Measurements from ENCODE around the gene MFAP3. TPM values are rescaled to one million over a fixed set of nuclear protein-coding genes. Genes with fewer than 3 reads are reported as not detected.
A peak's percentile ranks its signal among the peaks of the same experiment; 100 is the strongest.

Gene MFAP3
- total and polyA plus RNA-seq, 10 of the 15 experiments (the other 5 are each of a cell fraction or from before 2014, with no cell fraction given), result 2.5 to 22.9 (median 13.4) TPM

DNA sequence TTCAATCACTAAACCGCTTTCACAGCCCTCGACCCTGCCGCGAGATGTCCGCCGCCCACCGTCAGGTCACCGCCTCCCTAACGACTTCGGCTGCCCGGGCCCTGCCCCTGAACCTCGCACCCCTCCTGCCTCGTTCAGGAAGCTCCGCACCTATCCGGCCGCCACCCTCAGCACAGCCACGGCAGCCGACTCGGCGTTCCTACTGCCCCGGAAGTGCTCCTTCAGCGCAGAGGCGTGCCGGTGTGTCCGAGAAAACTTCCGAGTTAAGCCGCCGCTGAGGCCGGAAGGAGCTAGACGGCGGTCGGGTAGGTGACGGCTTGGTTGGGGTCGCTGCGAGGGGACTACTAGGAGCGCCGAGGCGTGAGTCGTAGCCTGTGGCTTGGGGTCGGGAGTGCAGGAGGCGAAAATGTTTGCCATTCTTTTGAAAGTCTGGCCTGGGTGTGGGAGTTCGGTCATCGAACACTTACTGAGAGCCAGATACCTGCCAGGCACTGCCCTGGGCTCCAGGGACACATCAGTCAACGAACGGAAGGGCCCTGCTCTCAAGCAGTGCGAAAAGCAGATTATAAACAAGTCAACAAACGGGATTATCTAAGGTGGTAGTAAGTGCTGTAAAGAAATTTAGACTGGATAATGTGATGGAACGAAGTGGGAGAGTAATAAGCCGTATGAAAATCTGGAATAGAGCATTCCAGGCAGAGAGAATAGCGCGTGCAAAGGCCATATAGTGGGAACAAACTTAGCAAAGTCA is at the start of gene MFAP3, which contains the start of gene FAM114A2 (continued):
- TF ChIP-seq, protein P1, sequence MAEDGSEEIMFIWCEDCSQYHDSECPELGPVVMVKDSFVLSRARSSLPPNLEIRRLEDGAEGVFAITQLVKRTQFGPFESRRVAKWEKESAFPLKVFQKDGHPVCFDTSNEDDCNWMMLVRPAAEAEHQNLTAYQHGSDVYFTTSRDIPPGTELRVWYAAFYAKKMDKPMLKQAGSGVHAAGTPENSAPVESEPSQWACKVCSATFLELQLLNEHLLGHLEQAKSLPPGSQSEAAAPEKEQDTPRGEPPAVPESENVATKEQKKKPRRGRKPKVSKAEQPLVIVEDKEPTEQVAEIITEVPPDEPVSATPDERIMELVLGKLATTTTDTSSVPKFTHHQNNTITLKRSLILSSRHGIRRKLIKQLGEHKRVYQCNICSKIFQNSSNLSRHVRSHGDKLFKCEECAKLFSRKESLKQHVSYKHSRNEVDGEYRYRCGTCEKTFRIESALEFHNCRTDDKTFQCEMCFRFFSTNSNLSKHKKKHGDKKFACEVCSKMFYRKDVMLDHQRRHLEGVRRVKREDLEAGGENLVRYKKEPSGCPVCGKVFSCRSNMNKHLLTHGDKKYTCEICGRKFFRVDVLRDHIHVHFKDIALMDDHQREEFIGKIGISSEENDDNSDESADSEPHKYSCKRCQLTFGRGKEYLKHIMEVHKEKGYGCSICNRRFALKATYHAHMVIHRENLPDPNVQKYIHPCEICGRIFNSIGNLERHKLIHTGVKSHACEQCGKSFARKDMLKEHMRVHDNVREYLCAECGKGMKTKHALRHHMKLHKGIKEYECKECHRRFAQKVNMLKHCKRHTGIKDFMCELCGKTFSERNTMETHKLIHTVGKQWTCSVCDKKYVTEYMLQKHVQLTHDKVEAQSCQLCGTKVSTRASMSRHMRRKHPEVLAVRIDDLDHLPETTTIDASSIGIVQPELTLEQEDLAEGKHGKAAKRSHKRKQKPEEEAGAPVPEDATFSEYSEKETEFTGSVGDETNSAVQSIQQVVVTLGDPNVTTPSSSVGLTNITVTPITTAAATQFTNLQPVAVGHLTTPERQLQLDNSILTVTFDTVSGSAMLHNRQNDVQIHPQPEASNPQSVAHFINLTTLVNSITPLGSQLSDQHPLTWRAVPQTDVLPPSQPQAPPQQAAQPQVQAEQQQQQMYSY (CRISPR knock-in tag; IDR thresholded peaks at IDR 0.05), result no peak
- TF ChIP-seq MTA3 (IDR thresholded peaks at IDR 0.05; ENCODE audit: borderline replicate concordance, low read length) (peak; percentile 66; the same call in 1 of the 2 replicates), SMAD5 (IDR thresholded peaks at IDR 0.05; ENCODE audit: low read depth) (peak; percentile 85; the same call in 1 of the 2 replicates), POLR2A (IDR thresholded peaks at IDR 0.05; ENCODE audit: low read depth, low read length) (peak; percentile 99), SIX5 (IDR thresholded peaks at IDR 0.05; ENCODE audit: low read depth, low read length, severe bottlenecking) (peak; percentile 58), MXI1 (IDR thresholded peaks at IDR 0.05; ENCODE audit: low read depth, low read length) (peak; percentile 87), MYC (IDR thresholded peaks at IDR 0.05; ENCODE audit: insufficient read depth, insufficient read length, insufficient replicate concordance, low read length, severe bottlenecking) (peak; percentile 8), SRF (IDR thresholded peaks at IDR 0.05; ENCODE audit: low read depth in 2 of 2, low read length in 2 of 2) (0 out of 4 replicates have a peak, but pooled peaks of 1 of the 2 experiments have one; percentile 54), GATAD2B (conservative IDR thresholded peaks at IDR 0.05; ENCODE audit: low read depth) (peak; percentile 86), EED (IDR thresholded peaks at IDR 0.05; ENCODE audit: low read depth) (no peak), TCF7 (IDR thresholded peaks at IDR 0.05; ENCODE audit: borderline replicate concordance) (no peak), CBX5 (IDR thresholded peaks at IDR 0.05; ENCODE audit: low read depth) (no peak), KLF5 (IDR thresholded peaks at IDR 0.05; ENCODE audit: partially characterized antibody) (peak; percentile 86), BACH1 (IDR thresholded peaks at IDR 0.05; ENCODE audit: borderline replicate concordance) (peak; percentile 48; the same call in 1 of the 2 replicates), MYB (IDR thresholded peaks at IDR 0.05; ENCODE audit: borderline replicate concordance, low read depth, low read length) (no peak), RAD51 (IDR thresholded peaks at IDR 0.05) (no peak)
- TF ChIP-seq, protein P2, sequence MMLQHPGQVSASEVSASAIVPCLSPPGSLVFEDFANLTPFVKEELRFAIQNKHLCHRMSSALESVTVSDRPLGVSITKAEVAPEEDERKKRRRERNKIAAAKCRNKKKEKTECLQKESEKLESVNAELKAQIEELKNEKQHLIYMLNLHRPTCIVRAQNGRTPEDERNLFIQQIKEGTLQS (IDR thresholded peaks at IDR 0.05; ENCODE audit: borderline replicate concordance, extremely low read depth, low read depth, low read length), result no peak
- TF ChIP-seq, protein P3, sequence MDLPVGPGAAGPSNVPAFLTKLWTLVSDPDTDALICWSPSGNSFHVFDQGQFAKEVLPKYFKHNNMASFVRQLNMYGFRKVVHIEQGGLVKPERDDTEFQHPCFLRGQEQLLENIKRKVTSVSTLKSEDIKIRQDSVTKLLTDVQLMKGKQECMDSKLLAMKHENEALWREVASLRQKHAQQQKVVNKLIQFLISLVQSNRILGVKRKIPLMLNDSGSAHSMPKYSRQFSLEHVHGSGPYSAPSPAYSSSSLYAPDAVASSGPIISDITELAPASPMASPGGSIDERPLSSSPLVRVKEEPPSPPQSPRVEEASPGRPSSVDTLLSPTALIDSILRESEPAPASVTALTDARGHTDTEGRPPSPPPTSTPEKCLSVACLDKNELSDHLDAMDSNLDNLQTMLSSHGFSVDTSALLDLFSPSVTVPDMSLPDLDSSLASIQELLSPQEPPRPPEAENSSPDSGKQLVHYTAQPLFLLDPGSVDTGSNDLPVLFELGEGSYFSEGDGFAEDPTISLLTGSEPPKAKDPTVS (IDR thresholded peaks at IDR 0.05; ENCODE audit: low read depth, low read length), result no peak
- TF ChIP-seq, protein P4, sequence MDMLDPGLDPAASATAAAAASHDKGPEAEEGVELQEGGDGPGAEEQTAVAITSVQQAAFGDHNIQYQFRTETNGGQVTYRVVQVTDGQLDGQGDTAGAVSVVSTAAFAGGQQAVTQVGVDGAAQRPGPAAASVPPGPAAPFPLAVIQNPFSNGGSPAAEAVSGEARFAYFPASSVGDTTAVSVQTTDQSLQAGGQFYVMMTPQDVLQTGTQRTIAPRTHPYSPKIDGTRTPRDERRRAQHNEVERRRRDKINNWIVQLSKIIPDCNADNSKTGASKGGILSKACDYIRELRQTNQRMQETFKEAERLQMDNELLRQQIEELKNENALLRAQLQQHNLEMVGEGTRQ (IDR thresholded peaks at IDR 0.05; ENCODE audit: borderline replicate concordance, low read depth, low read length), result no peak
- TF ChIP-seq, protein P5, sequence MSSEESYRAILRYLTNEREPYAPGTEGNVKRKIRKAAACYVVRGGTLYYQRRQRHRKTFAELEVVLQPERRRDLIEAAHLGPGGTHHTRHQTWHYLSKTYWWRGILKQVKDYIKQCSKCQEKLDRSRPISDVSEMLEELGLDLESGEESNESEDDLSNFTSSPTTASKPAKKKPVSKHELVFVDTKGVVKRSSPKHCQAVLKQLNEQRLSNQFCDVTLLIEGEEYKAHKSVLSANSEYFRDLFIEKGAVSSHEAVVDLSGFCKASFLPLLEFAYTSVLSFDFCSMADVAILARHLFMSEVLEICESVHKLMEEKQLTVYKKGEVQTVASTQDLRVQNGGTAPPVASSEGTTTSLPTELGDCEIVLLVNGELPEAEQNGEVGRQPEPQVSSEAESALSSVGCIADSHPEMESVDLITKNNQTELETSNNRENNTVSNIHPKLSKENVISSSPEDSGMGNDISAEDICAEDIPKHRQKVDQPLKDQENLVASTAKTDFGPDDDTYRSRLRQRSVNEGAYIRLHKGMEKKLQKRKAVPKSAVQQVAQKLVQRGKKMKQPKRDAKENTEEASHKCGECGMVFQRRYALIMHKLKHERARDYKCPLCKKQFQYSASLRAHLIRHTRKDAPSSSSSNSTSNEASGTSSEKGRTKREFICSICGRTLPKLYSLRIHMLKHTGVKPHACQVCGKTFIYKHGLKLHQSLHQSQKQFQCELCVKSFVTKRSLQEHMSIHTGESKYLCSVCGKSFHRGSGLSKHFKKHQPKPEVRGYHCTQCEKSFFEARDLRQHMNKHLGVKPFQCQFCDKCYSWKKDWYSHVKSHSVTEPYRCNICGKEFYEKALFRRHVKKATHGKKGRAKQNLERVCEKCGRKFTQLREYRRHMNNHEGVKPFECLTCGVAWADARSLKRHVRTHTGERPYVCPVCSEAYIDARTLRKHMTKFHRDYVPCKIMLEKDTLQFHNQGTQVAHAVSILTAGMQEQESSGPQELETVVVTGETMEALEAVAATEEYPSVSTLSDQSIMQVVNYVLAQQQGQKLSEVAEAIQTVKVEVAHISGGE (CRISPR knock-in tag; IDR thresholded peaks at IDR 0.05), result peak; percentile 82

Measured in GM12878 (cell line).